ENCODE measurements around the gene XKR8. TPM values are rescaled to one million over a fixed set of nuclear protein-coding genes. Genes with fewer than 3 reads are reported as not detected.

The XKR8 gene
- total RNA-seq, 4 donors from 2014 or later, result 4.3 to 9.6 (median 4.8) TPM

DNA sequence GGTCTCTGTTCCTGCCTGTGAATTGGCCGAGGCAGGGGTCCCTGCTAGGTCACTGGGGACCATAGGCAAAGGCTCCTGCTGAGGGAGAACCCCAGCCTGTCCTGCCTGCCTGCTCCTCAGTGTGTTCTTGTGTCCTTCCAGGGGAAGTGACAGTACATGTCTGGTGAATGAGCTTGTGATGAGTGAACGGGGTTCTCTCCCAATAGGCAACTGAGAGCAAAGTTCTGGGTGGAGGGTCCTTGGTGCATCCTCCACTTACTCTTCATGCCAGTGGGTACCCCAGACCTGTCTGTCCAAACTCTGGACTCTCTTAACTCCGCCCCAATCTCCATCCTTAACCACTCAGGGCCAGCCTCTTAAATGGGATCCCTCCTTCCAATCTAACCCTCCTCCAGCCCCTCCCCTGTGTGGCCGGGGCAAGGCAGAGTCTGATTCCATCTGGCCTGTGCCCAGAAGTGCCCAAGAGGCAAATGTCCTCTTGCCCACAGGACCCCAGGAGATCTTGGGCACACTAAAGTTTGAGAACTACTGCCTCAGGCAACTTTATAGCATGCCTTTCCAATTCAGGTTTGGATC lies 2.0 kb downstream of the XKR8 start:
- ATAC-seq (ENCODE audit: low FRiP score) (no peak), DNase-seq (ENCODE audit: low spot score) (no peak)
- TF ChIP-seq, protein P1, sequence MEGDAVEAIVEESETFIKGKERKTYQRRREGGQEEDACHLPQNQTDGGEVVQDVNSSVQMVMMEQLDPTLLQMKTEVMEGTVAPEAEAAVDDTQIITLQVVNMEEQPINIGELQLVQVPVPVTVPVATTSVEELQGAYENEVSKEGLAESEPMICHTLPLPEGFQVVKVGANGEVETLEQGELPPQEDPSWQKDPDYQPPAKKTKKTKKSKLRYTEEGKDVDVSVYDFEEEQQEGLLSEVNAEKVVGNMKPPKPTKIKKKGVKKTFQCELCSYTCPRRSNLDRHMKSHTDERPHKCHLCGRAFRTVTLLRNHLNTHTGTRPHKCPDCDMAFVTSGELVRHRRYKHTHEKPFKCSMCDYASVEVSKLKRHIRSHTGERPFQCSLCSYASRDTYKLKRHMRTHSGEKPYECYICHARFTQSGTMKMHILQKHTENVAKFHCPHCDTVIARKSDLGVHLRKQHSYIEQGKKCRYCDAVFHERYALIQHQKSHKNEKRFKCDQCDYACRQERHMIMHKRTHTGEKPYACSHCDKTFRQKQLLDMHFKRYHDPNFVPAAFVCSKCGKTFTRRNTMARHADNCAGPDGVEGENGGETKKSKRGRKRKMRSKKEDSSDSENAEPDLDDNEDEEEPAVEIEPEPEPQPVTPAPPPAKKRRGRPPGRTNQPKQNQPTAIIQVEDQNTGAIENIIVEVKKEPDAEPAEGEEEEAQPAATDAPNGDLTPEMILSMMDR (IDR thresholded peaks at IDR 0.05), result no peak

DNA sequence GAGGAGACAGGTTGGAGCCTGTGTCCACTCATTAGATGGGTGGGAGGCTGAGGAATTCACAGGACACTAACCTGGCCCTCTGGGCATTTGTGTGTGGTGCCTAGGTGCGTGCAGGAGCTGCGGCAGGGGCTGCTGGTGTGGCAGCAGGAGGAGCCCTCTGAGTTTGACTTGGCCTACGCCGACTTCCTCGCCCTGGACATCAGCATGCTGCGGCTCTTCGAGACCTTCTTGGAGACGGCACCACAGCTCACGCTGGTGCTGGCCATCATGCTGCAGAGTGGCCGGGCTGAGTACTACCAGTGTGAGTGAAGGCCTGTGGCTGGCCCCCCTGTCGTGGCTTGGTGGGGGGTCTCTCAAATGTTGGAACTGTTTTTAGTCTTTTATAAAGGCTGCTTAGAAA lies 3.6 kb downstream of the XKR8 start:
- TF ChIP-seq, protein P1 (IDR thresholded peaks at IDR 0.05), result no peak
- no peak for DNase-seq (ENCODE audit: low spot score)
- no peak for ATAC-seq (ENCODE audit: low FRiP score)

DNA sequence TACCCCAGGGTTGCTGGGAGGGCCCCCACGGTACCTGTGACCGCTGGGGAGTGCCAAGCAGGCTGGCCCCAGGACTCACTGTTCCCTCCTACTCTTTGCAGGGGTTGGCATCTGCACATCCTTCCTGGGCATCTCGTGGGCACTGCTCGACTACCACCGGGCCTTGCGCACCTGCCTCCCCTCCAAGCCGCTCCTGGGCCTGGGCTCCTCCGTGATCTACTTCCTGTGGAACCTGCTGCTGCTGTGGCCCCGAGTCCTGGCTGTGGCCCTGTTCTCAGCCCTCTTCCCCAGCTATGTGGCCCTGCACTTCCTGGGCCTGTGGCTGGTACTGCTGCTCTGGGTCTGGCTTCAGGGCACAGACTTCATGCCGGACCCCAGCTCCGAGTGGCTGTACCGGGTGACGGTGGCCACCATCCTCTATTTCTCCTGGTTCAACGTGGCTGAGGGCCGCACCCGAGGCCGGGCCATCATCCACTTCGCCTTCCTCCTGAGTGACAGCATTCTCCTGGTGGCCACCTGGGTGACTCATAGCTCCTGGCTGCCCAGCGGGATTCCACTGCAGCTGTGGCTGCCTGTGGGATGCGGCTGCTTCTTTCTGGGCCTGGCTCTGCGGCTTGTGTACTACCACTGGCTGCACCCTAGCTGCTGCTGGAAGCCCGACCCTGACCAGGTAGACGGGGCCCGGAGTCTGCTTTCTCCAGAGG lies 6.8 kb downstream of the XKR8 start:
- ATAC-seq (ENCODE audit: low FRiP score) (no peak), DNase-seq (ENCODE audit: low spot score) (no peak)
- TF ChIP-seq, protein P1 (IDR thresholded peaks at IDR 0.05), result no peak

DNA sequence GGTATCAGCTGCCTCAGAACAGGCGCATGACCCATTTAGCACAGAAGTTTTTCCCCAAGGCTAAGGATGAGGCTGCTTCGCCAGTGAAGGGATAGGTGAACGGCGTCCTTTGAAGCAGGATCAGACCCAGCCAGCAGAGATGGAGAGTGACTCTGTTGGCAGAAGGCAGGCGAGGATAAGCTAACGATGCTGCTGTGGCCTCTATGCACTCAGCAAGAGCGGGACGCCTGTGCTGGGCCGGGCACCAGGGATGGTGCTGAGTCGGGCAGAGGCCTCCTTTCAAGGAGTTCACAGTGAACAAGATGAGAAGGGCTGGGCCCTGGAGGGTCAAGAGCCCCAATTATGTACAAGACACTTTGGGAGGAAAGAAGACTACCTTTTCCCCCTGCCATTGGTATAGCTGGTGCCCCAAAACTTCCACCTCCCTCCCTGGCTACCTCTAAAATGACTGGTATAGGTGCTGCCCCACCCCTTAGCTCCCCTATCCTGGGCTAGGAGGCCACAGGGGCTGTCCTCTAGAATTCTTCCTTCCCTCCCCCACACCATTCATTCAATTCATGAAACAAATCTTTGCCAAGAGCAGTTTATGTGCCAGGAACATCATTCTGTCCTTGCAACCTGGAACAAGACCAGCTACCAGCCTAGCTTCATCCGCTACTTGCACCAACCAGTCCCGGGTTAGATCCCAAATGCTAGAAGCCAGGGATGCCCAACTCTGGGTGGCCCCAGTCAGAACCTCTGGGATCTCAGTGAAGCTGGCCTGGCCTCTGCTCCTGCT lies 7.5 kb downstream of the XKR8 start:
- no peak for ATAC-seq (ENCODE audit: low FRiP score)
- DNase-seq (ENCODE audit: low spot score), result no peak
- TF ChIP-seq, protein P1 (IDR thresholded peaks at IDR 0.05), result no peak

DNA sequence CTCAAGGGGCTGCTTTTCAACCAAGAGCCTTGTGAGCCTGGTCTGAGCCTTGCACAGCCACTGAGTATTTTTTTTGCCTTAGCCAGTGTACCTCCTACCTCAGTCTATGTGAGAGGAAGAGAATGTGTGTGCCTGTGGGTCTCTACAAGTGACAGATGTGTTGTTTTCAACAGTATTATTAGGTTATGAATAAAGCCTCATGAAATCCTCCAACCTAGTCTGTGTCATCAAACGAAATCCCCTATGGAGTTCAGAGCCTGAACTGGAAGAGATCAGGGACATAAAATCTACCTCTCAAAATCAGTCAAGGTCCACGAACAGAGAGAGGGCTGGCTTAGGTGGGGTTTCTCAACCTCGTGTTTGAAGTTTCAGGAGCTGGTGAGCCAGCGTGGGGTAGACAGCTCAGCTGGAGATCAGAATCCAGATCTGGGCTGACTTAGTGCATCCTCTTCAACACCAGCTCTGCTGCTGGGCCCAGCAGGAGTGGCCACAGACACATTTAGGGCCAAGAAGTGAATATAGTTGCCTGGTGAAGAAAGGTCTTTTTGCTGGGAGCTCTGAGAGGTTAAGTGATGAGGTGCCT lies 8.2 kb downstream of the XKR8 start:
- TF ChIP-seq, protein P1 (IDR thresholded peaks at IDR 0.05), result no peak
- no peak for DNase-seq (ENCODE audit: low spot score)
- ATAC-seq (ENCODE audit: low FRiP score), result no peak

DNA sequence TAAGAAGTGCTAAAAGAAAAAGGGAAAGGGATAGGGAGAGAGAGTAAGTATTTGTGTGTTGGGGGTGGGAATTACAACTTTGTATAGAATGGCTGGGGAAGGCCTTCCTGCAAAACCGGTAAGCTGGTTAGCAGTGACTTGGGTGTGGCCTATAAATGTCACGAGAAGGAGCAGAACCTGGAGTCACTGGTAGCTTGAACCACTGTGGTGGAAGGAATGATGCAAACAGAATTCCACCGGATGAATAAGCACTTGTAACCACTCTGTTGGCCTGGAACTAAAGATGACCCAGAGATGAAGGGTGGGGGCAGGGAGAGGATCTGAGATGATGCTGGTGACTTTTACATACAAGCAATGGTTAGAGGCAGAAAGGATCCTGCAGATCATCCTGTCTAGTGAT lies 8.9 kb downstream of the XKR8 start:
- ATAC-seq (ENCODE audit: low FRiP score), result no peak
- TF ChIP-seq, protein P1 (IDR thresholded peaks at IDR 0.05), result no peak
- no peak for DNase-seq (ENCODE audit: low spot score)

All from omental fat pad (tissue), 4 donors.